T-cell (primary cell): ENCODE results near the gene RAI14. TPM values are rescaled to one million over a fixed set of nuclear protein-coding genes. Genes with fewer than 3 reads are reported as not detected.

Experiments used
- ATAC-seq, 4 experiments: fragments of 200-7000 bp in 3 of 4; fragments of 150-1000 bp in 1 of 4; cut with Tn5 transposase; replicated peaks in 1 of 4; 1 replicate in 3 of 4; 2 replicates in 1 of 4; pipeline ENCODE4 v1.10.0; 2021; ENCODE audit warnings: moderate library complexity in 3 of 4, mild to moderate bottlenecking in 2 of 4, moderate number of reproducible peaks in 1 of 4
- CTCF ChIA-PET, 2 donors: fragments of 300-600 bp; sonication (Branson Sonifier 250); formaldehyde crosslinking; loops; one replicate each; lab custom pipeline; 2022; ENCODE audit warnings: antibody characterized with exemption in 2 of 2; lab: Charles Lee
- POLR2A ChIA-PET, 2 donors: fragments of 300-600 bp; sonication (Branson Sonifier 250); formaldehyde crosslinking; loops; one replicate each; lab custom pipeline; 2022; ENCODE audit warnings: antibody characterized with exemption in 2 of 2; lab: Charles Lee
- DNase-seq, 35 experiments: peaks; one replicate each; pipeline versions ENCODE4 v3.0.0 to v3.0.0-alpha.2; 2013 to 2023
- H3K27ac ChIP-seq: one replicate; pipeline ENCODE4 v1.5.1; 2013; ENCODE audit warnings: low read length
- H3K27me3 ChIP-seq, 2 experiments: replicated peaks in 1 of 2; 1 replicate in 1 of 2; 2 replicates in 1 of 2; pipeline versions ENCODE4 v1.6.1 to v1.7.0; 2013; ENCODE audit warnings: low read length in 1 of 2, mixed read lengths in 1 of 2; ENCODE audit not compliant: control insufficient read depth in 2 of 2, insufficient read depth in 2 of 2; ENCODE audit errors: extremely low read depth in 1 of 2
- H3K36me3 ChIP-seq, 2 donors: 1 replicate in 1 of 2; 2 replicates in 1 of 2; pipeline versions ENCODE4 v1.6.1 to v1.7.0; 2013; ENCODE audit warnings: low read length in 1 of 2; ENCODE audit not compliant: control insufficient read depth in 2 of 2, insufficient read depth in 1 of 2; ENCODE audit errors: extremely low read depth in 1 of 2
- H3K4me1 ChIP-seq, 2 experiments: 1 replicate in 1 of 2; 2 replicates in 1 of 2; pipeline versions ENCODE4 v1.6.1 to v1.7.0; 2013; ENCODE audit warnings: low read length in 2 of 2, mixed read lengths in 1 of 2; ENCODE audit not compliant: insufficient read depth in 2 of 2, control insufficient read depth in 1 of 2; ENCODE audit errors: extremely low read depth in 1 of 2
- H3K4me3 ChIP-seq, 2 donors: 1 replicate in 1 of 2; 2 replicates in 1 of 2; pipeline versions ENCODE4 v1.5.1 to v1.7.0; 2013; ENCODE audit warnings: mild to moderate bottlenecking in 2 of 2, low read length in 1 of 2, moderate library complexity in 1 of 2; ENCODE audit not compliant: control insufficient read depth in 1 of 2; ENCODE audit errors: extremely low read depth in 1 of 2
- H3K9me3 ChIP-seq: 2 replicates; pipeline ENCODE4 v1.7.0; 2013
- H3K27ac Mint-ChIP-seq, 2 donors: one replicate each; pipeline ENCODE4 v1.8.0; 2020 to 2021; ENCODE audit warnings: mild to moderate bottlenecking in 2 of 2, mixed read lengths in 2 of 2
- H3K27me3 Mint-ChIP-seq, 2 donors: one replicate each; pipeline ENCODE4 v1.8.0; 2021 to 2022; ENCODE audit warnings: mixed read lengths in 2 of 2
- H3K36me3 Mint-ChIP-seq: one replicate; pipeline ENCODE4 v1.8.0; 2021; ENCODE audit warnings: mixed read lengths
- H3K4me1 Mint-ChIP-seq, 3 donors: one replicate each; pipeline ENCODE4 v1.8.0; 2020 to 2022; ENCODE audit warnings: mixed read lengths in 3 of 3, mild to moderate bottlenecking in 1 of 3
- H3K4me3 Mint-ChIP-seq, 3 donors: one replicate each; pipeline ENCODE4 v1.8.0; 2020 to 2022; ENCODE audit warnings: mild to moderate bottlenecking in 3 of 3, mixed read lengths in 3 of 3, moderate library complexity in 3 of 3
- H3K9me3 Mint-ChIP-seq, 3 donors: one replicate each; pipeline ENCODE4 v1.8.0; 2020 to 2022; ENCODE audit warnings: mixed read lengths in 3 of 3
- WGBS: methylation state at CpG from one replicate; pipeline ENCODE4 v1.1.5; 2013; ENCODE audit warnings: missing lambda C conversion rate; ENCODE audit not compliant: insufficient coverage; 5-methylcytosine and 5-hydroxymethylcytosine counted together
- total RNA-seq, 35 experiments: library from RNA in 6 of 35; stranded (reverse) in 6 of 35; fragments of 120-200 nt in 1 of 35; gene quantifications; one replicate each; pipeline versions ENCODE4 v1.2.1 to v1.2.4 and lab custom pipeline; 2013 to 2026

RAI14 gene
- total RNA-seq, 5 donors from 2014 or later (not counting 1 experiment from before 2014, with no cell fraction given) = 0.59 to 2.2 (median 0.96) TPM

- no peak overlapping the region for H3K27ac ChIP-seq
- ChIA-PET CTCF (no interaction called here), POLR2A (interaction anchor here in 1 of 2 donors (0.6 kb wide), 1 partner anchor 29 kb away, joined by 3 read pairs; no protein-coding TSS in a partner anchor)
- no peak overlapping the region for H3K27ac Mint-ChIP-seq
- H3K4me1 Mint-ChIP-seq = peaks cover 12 to 15% (median 14%) of the 10 kb centered on the region in 3 donors
- no peak overlapping the region for H3K4me3 ChIP-seq
- H3K4me3 Mint-ChIP-seq = no peak overlapping the region
- peaks cover 3 to 8% of the 10 kb centered on the region in 2 donors for H3K27me3 Mint-ChIP-seq
- DNase-seq = no peak
- H3K9me3 Mint-ChIP-seq = no peaks in the 10 kb centered on the region
- H3K36me3 Mint-ChIP-seq = no peaks in the 10 kb centered on the region
- H3K9me3 ChIP-seq = no peaks in the 10 kb centered on the region
- H3K36me3 ChIP-seq = no peaks in the 10 kb centered on the region
- peaks cover 0 to 13% of the 10 kb centered on the region in 2 experiments for H3K4me1 ChIP-seq
- no peak for ATAC-seq
- no CpG with 5 or more reads among the region's 2 CpGs for WGBS
- H3K27me3 ChIP-seq = peaks cover 0 to 10% of the 10 kb centered on the region in 2 experiments
Measured at GRCh38 chr5:34841816-34842215, 185.7 kb downstream of the RAI14 start.

- Histone ChIP-seq H3K4me1 (peaks cover 0 to 13% of the 10 kb centered on the region in 2 experiments), H3K36me3 (no peaks in the 10 kb centered on the region), H3K27me3 (peaks cover 0 to 10% of the 10 kb centered on the region in 2 experiments), H3K9me3 (no peaks in the 10 kb centered on the region), H3K4me3 (no peak overlapping the region), H3K27ac (no peak overlapping the region)
- WGBS = 90% methylated on average over 6 of the region's 7 CpGs
- no peak for DNase-seq
- H3K4me1 Mint-ChIP-seq = peaks cover 12 to 15% (median 14%) of the 10 kb centered on the region in 3 donors
- no peaks in the 10 kb centered on the region for H3K36me3 Mint-ChIP-seq
- H3K27ac Mint-ChIP-seq = no peak overlapping the region
- H3K4me3 Mint-ChIP-seq = no peak overlapping the region
- ChIA-PET CTCF (no interaction called here), POLR2A (no interaction called here)
- no peaks in the 10 kb centered on the region for H3K9me3 Mint-ChIP-seq
- H3K27me3 Mint-ChIP-seq = peaks cover 3 to 8% of the 10 kb centered on the region in 2 donors
- ATAC-seq = no peak
Measured at GRCh38 chr5:34842554-34842953, 186.4 kb downstream of the RAI14 start.

- peaks cover 4 to 8% of the 10 kb centered on the region in 2 donors for H3K27me3 Mint-ChIP-seq
- Histone ChIP-seq H3K36me3 (no peaks in the 10 kb centered on the region), H3K4me1 (peaks cover 0 to 11% of the 10 kb centered on the region in 2 experiments), H3K4me3 (no peak overlapping the region), H3K9me3 (no peaks in the 10 kb centered on the region), H3K27me3 (peaks cover 0 to 10% of the 10 kb centered on the region in 2 experiments), H3K27ac (no peak overlapping the region)
- no peak overlapping the region for H3K27ac Mint-ChIP-seq
- CTCF ChIA-PET = no interaction called here
- H3K36me3 Mint-ChIP-seq = no peaks in the 10 kb centered on the region
- WGBS = 17% methylated on average over 1 of the region's 2 CpGs
- H3K4me1 Mint-ChIP-seq = peaks cover 9 to 12% (median 11%) of the 10 kb centered on the region in 3 donors
- H3K4me3 Mint-ChIP-seq = no peak overlapping the region
- ATAC-seq (no peak), DNase-seq (no peak)
- POLR2A ChIA-PET = no interaction called here
- no peaks in the 10 kb centered on the region for H3K9me3 Mint-ChIP-seq
Measured at GRCh38 chr5:34843497-34843896, 187.4 kb downstream of the RAI14 start.

- H3K27me3 ChIP-seq = peaks cover 0 to 10% of the 10 kb centered on the region in 2 experiments
- Mint-ChIP-seq H3K27ac (no peak overlapping the region), H3K27me3 (peaks cover 6 to 8% of the 10 kb centered on the region in 2 donors), H3K4me1 (peaks cover 5 to 7% (median 6%) of the 10 kb centered on the region in 3 donors), H3K4me3 (no peak overlapping the region), H3K9me3 (no peaks in the 10 kb centered on the region), H3K36me3 (no peaks in the 10 kb centered on the region)
- DNase-seq (no peak), ATAC-seq (no peak)
- H3K4me3 ChIP-seq = no peak overlapping the region
- POLR2A ChIA-PET = no interaction called here
- no peaks in the 10 kb centered on the region for H3K36me3 ChIP-seq
- no peaks in the 10 kb centered on the region for H3K9me3 ChIP-seq
- no peak overlapping the region for H3K27ac ChIP-seq
- H3K4me1 ChIP-seq = peaks cover 0 to 6% of the 10 kb centered on the region in 2 experiments
- WGBS = 100% methylated on average over 1 of the region's 3 CpGs
- CTCF ChIA-PET = no interaction called here
Measured at GRCh38 chr5:34844106-34844505, 188.0 kb downstream of the RAI14 start.

- Mint-ChIP-seq H3K27ac (no peak overlapping the region), H3K36me3 (no peaks in the 10 kb centered on the region), H3K4me3 (no peak overlapping the region), H3K9me3 (no peaks in the 10 kb centered on the region), H3K4me1 (no peaks in the 10 kb centered on the region), H3K27me3 (peaks cover 9 to 12% of the 10 kb centered on the region in 2 donors)
- H3K4me3 ChIP-seq = no peak overlapping the region
- no peaks in the 10 kb centered on the region for H3K9me3 ChIP-seq
- POLR2A ChIA-PET = interaction anchor here in 1 of 2 donors (0.6 kb wide), 1 partner anchor 167 kb away, joined by 3 read pairs; no protein-coding TSS in a partner anchor
- ATAC-seq (no peak), DNase-seq (no peak)
- no CpG with 5 or more reads among the region's 4 CpGs for WGBS
- no peaks in the 10 kb centered on the region for H3K4me1 ChIP-seq
- H3K27ac ChIP-seq = no peak overlapping the region
- no peaks in the 10 kb centered on the region for H3K36me3 ChIP-seq
- CTCF ChIA-PET = no interaction called here
- peaks cover 0 to 10% of the 10 kb centered on the region in 2 experiments for H3K27me3 ChIP-seq
Measured at GRCh38 chr5:34844999-34845398, 188.9 kb downstream of the RAI14 start.

- POLR2A ChIA-PET = interaction anchor here in 1 of 2 donors (0.6 kb wide), 1 partner anchor 9 kb away, joined by 4 read pairs; no protein-coding TSS in a partner anchor
- Histone ChIP-seq H3K36me3 (no peaks in the 10 kb centered on the region), H3K27me3 (peaks cover 0 to 7% of the 10 kb centered on the region in 2 experiments), H3K27ac (no peak overlapping the region), H3K9me3 (no peaks in the 10 kb centered on the region), H3K4me3 (no peak overlapping the region), H3K4me1 (no peaks in the 10 kb centered on the region)
- H3K27me3 Mint-ChIP-seq = peaks cover 9 to 12% of the 10 kb centered on the region in 2 donors
- no peaks in the 10 kb centered on the region for H3K36me3 Mint-ChIP-seq
- no peak overlapping the region for H3K4me3 Mint-ChIP-seq
- no peak for DNase-seq
- H3K27ac Mint-ChIP-seq = no peak overlapping the region
- ATAC-seq = no peak
- CTCF ChIA-PET = no interaction called here
- H3K9me3 Mint-ChIP-seq = no peaks in the 10 kb centered on the region
- H3K4me1 Mint-ChIP-seq = no peaks in the 10 kb centered on the region
Measured at GRCh38 chr5:34847056-34847455, 190.9 kb downstream of the RAI14 start.
